Fibroblast of skin of back (primary cell): Measurements from ENCODE around the gene RNF38.

ENCODE experiments used
- DNase-seq: peaks from one replicate; pipeline ENCODE4 v3.0.0-alpha.2; 2013

RNF38 gene

DNA sequence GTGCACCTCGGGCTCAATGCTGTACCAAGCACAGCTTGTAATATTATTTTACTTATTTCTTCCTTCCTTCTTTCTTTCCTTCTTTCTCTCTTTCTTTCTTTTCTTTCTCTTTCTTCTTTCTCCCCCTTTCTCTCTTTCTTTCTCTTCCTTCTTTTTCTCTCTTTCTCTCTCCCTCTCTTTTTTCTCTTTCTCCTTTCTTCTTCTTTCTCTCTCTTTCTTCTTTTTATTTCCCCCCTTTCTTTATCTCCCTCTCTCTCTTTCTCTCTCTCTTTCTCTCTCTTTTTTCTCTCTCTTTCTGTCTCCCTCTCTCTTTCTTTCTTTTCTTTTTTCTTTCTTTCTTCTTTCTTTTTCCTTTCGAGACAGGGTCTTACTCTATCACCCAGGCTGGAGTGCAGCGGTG is 109.1 kb downstream of the RNF38 start:
- no peak for DNase-seq

DNA sequence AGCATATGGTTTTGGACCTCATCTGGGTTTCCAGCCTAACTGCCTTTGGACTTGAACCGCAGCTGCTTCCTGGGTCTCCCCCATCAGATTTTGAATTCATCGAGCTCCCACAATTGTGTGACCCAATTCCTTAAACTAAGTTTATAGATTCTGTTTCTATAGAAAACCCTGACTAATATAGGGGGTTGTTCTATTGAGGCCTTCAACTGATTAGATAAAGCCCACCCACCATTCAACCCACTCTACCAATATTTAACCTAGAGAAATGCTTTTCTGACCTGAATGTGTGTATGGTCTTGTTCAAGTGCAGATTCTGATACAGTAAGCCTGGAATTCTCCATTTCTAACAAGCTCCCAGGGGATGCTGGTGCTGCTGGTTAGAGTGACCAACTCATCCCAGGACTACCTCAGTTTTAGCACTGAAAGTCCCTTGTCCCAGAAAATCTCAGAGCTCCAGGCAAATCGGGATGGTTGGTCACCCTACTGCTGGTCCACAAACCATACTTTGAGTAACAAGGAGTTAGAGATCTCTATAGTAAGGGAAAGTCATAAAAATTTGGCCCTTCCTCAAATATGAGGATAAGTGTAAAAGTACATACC is 110.1 kb downstream of the RNF38 start:
- DNase-seq, result no peak

DNA sequence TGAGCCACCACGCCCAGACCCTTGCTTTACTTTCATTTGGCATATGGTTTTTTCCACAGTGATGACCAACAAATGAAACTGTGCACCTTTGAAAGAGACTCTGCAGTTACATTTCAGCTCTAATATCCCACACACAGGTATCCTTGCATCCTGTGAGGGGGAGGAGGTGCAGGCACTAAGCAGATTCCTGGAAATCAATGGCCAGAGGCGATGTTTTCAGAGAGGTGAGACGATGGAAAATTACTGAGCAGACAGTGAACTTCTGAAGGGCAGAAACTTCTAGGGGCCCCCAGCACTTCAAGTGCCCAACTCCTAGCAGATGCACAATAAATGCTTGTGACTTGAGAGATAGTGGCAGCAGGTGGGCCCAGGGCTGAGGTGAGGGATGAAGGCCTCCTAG is 112.0 kb downstream of the RNF38 start:
- no peak for DNase-seq
